Measurements from ENCODE around the gene CYP2C9. TPM values are rescaled to one million over a fixed set of nuclear protein-coding genes. Genes with fewer than 3 reads are reported as not detected.

The CYP2C9 gene
- total RNA-seq, 1 donor from 2014 or later: not detected

GRCh38 chr10:94989192-94989591 lies 50.7 kb downstream of the CYP2C9 start:
- no peak for TF ChIP-seq CTCF (IDR thresholded peaks at IDR 0.05)
- Histone ChIP-seq H3K4me1 (no peaks in the 10 kb centered on the region), H3K36me3 (no peaks in the 10 kb centered on the region), H3K27me3 (no peaks in the 10 kb centered on the region), H3K4me3 (no peak overlapping the region), H3K27ac (no peak overlapping the region), H3K9me3 (no peaks in the 10 kb centered on the region)
- intact Hi-C loops (cut with DNase I): no loop called here
- no peak for DNase-seq (ENCODE audit: low spot score in 2 of 2)

DNA sequence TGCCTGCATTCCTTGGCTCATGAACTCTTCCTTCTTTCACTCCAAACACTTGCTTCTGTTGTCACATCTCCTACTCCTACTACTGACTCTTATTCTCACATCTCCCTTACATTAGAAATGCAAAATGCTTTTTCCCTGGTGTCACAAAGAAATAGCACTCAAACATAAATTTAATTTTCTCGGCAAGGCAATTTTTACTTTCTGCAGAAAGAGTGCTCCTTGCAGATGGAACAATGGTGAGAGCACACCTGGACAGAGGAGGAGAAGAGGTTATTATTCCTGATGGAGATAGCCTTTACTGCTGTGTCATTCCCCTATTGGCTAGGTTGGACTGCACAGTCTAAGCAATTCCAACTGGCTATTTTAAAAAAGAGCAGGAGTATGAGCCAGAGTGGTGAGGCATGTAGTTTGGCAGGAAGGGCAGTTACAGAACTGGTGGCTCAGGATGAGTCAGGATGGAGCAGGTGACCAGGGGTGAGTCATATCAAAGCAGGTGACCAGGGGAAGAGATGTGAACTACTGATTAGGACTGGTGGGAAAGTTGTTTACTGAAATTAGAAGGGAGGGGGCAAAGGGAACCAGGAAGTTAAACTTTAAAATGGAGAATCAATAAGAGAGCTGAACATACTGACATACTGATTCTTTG lies 52.9 kb downstream of the CYP2C9 start:
- H3K4me1 ChIP-seq: no peaks in the 10 kb centered on the region
- intact Hi-C loops (cut with DNase I): no loop called here
- no peak for TF ChIP-seq CTCF (IDR thresholded peaks at IDR 0.05)
- no peaks in the 10 kb centered on the region for H3K9me3 ChIP-seq
- H3K27ac ChIP-seq: no peak overlapping the region
- H3K27me3 ChIP-seq: no peaks in the 10 kb centered on the region
- DNase-seq (ENCODE audit: low spot score in 2 of 2): no peak
- no peaks in the 10 kb centered on the region for H3K36me3 ChIP-seq
- no peak overlapping the region for H3K4me3 ChIP-seq

- Histone ChIP-seq H3K27ac (no peak overlapping the region), H3K9me3 (no peaks in the 10 kb centered on the region), H3K27me3 (no peaks in the 10 kb centered on the region), H3K36me3 (no peaks in the 10 kb centered on the region), H3K4me3 (no peak overlapping the region), H3K4me1 (no peaks in the 10 kb centered on the region)
- intact Hi-C loops (cut with DNase I): no loop called here
- DNase-seq (ENCODE audit: low spot score in 2 of 2): no peak
- TF ChIP-seq CTCF (IDR thresholded peaks at IDR 0.05): no peak
Observed at GRCh38 chr10:94992811-94993210, 54.4 kb downstream of the CYP2C9 start.

GRCh38 chr10:94997741-94998174 lies 59.3 kb downstream of the CYP2C9 start:
- Histone ChIP-seq H3K4me3 (no peak overlapping the region), H3K27me3 (no peaks in the 10 kb centered on the region), H3K9me3 (no peaks in the 10 kb centered on the region), H3K4me1 (no peaks in the 10 kb centered on the region), H3K36me3 (no peaks in the 10 kb centered on the region), H3K27ac (no peak overlapping the region)
- DNase-seq (ENCODE audit: low spot score in 2 of 2): no peak
- intact Hi-C loops (cut with DNase I): no loop called here
- no peak for TF ChIP-seq CTCF (IDR thresholded peaks at IDR 0.05)

DNA sequence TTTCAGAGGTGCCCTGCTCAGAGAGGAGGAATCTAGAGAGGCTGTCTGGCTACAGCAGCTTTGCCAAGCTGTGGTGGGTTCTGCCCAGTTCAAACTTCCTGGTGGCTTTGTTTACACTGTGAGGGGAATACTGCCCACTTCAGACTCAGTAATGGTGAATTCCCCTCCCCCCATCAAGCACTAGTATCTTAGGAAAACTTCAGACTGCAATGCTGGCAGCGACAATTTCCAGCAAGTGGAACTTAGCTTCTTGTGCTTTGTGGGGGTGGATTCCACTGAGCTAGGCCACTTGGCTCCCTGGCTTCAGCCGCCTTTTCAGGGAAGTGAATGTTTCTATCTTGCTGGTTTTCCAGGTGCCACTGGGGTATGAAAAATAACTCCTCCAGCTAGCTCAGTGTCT lies 88.0 kb downstream of the CYP2C9 start:
- no peak for TF ChIP-seq CTCF (IDR thresholded peaks at IDR 0.05)
- Histone ChIP-seq H3K36me3 (no peaks in the 10 kb centered on the region), H3K4me1 (no peaks in the 10 kb centered on the region), H3K27me3 (no peaks in the 10 kb centered on the region), H3K9me3 (no peaks in the 10 kb centered on the region), H3K27ac (no peak overlapping the region), H3K4me3 (no peak overlapping the region)
- intact Hi-C loops (cut with DNase I): no loop called here
- DNase-seq (ENCODE audit: low spot score in 2 of 2): no peak

DNA sequence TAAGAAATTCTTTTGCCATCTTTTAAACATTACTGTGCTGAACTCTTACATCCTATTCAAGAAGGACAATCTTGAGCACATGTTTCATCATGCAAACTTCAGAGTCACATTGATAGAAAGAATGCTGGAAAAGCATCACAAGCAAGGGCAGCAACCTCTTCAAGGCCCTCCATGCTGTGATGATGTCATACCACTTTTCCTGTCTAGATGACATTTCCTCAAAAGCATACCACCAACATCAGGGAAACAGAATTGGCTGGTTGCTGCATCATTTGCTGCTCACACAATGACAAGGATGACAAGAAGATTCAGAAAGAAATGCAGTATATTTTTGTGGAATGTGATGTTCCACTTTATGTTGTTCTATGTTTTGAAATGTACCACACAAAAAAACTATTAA lies 93.2 kb downstream of the CYP2C9 start:
- TF ChIP-seq CTCF (IDR thresholded peaks at IDR 0.05): no peak
- H3K9me3 ChIP-seq: no peaks in the 10 kb centered on the region
- no peak overlapping the region for H3K27ac ChIP-seq
- H3K4me1 ChIP-seq: no peaks in the 10 kb centered on the region
- intact Hi-C loops (cut with DNase I): no loop called here
- no peaks in the 10 kb centered on the region for H3K36me3 ChIP-seq
- H3K27me3 ChIP-seq: no peaks in the 10 kb centered on the region
- no peak for DNase-seq (ENCODE audit: low spot score in 2 of 2)
- no peak overlapping the region for H3K4me3 ChIP-seq

All from ascending aorta (tissue), 2 donors.